ENCODE measurements around the gene MCF2L.
A peak's percentile ranks its signal among the peaks of the same experiment; 100 is the strongest.
"Not testable (repeated sequence)": the region's sequence is repeated elsewhere in the genome, so short reads cannot be mapped to it uniquely, and the experiment has no call there.

The MCF2L gene

GRCh38 chr13:112968910-112969691, at the start of gene MCF2L:
Gene MCF2L (plus strand): TSS chr13:112969214. CDS start chr13:112969380, 166 bp downstream.
- peak; percentile 63 for DNase-seq

GRCh38 chr13:112923962-112924361, 45.1 kb upstream of the MCF2L start:
- DNase-seq = no peak

GRCh38 chr13:112924365-112924764, 44.6 kb upstream of the MCF2L start:
- no peak for DNase-seq

- DNase-seq = no peak
These were observed 43.0 kb upstream of the MCF2L start for GRCh38 chr13:112926003-112926402.

GRCh38 chr13:112926993-112927392, 42.0 kb upstream of the MCF2L start:
- DNase-seq = no peak

GRCh38 chr13:112928020-112928971, 40.7 kb upstream of the MCF2L start:
- DNase-seq = no peak

GRCh38 chr13:112928972-112929782, 39.8 kb upstream of the MCF2L start:
- no peak for DNase-seq

GRCh38 chr13:112929783-112930055, 39.3 kb upstream of the MCF2L start:
- DNase-seq = no peak

GRCh38 chr13:112930192-112930591, 38.8 kb upstream of the MCF2L start:
- DNase-seq = no peak

- no peak for DNase-seq
These were observed 37.7 kb upstream of the MCF2L start for GRCh38 chr13:112931028-112931934.

- DNase-seq = no peak
These were observed 36.0 kb upstream of the MCF2L start for GRCh38 chr13:112932971-112933370.

- DNase-seq = no peak
These were observed 35.4 kb upstream of the MCF2L start for GRCh38 chr13:112933649-112934048.

GRCh38 chr13:112934078-112934477, 34.9 kb upstream of the MCF2L start:
- no peak for DNase-seq

- DNase-seq = no peak
These were observed 30.3 kb upstream of the MCF2L start for GRCh38 chr13:112938680-112939079.

GRCh38 chr13:112940236-112940635, 28.8 kb upstream of the MCF2L start:
- no peak for DNase-seq

- no peak for DNase-seq
These were observed 27.7 kb upstream of the MCF2L start for GRCh38 chr13:112941349-112941748.

- DNase-seq = not testable (repeated sequence)
These were observed 27.2 kb upstream of the MCF2L start for GRCh38 chr13:112941765-112942164.

GRCh38 chr13:112942689-112943308, 26.2 kb upstream of the MCF2L start:
- peak; percentile 97 for DNase-seq

- peak; percentile 7 for DNase-seq
These were observed 25.5 kb upstream of the MCF2L start for GRCh38 chr13:112943309-112944125.

- DNase-seq = no peak
These were observed 21.2 kb upstream of the MCF2L start for GRCh38 chr13:112947796-112948195.
